IMR-90 (cell line): ENCODE data around the gene ALKBH5. TPM values are rescaled to one million over a fixed set of nuclear protein-coding genes. Genes with fewer than 3 reads are reported as not detected.

Experiments used
- ATAC-seq: fragments of 200-7000 bp; cut with Tn5 transposase; 2 replicates; pipeline ENCODE4 v1.9.1; 2020; ENCODE audit warnings: low read depth, mild to moderate bottlenecking, moderate library complexity
- BruUV-seq: library from RNA; stranded (reverse); fragments of 400-500 nt; replicated peaks from 2 replicates; lab custom pipeline; 2021; lab: Mats Ljungman, UMichigan
- CTCF ChIA-PET: fragments of 300-600 bp; formaldehyde crosslinking; extraction: SDS; loops from one replicate; lab custom pipeline; 2021; ENCODE audit warnings: antibody characterized with exemption; lab: Yijun Ruan, JAX
- POLR2A ChIA-PET: fragments of 300-600 bp; sonication (Branson Sonifier 250); formaldehyde crosslinking; loops from one replicate; lab custom pipeline; 2022; ENCODE audit warnings: antibody characterized with exemption; ENCODE audit not compliant: unreplicated experiment; lab: Charles Lee
- DNase-seq: peaks from one replicate; pipeline ENCODE4 v3.0.0; 2013
- H2AFZ ChIP-seq: replicated peaks from 2 replicates; pipeline ENCODE3; 2013; ENCODE audit warnings: low read length, mild to moderate bottlenecking; ENCODE audit not compliant: poor library complexity
- H2AK5ac ChIP-seq: 2 replicates; pipeline ENCODE4 v1.6.1; 2013; ENCODE audit warnings: low read depth, low read length, inconsistent platforms
- H2AK9ac ChIP-seq: replicated peaks from 2 replicates; pipeline ENCODE3; 2013; ENCODE audit warnings: mild to moderate bottlenecking, low read depth, low read length, moderate library complexity; ENCODE audit not compliant: poor library complexity
- H2BK120ac ChIP-seq: 2 replicates; pipeline ENCODE4 v1.6.1; 2013; ENCODE audit warnings: low read depth, low read length, inconsistent platforms
- H2BK15ac ChIP-seq: 3 replicates; pipeline ENCODE4 v1.6.1; 2013; ENCODE audit warnings: low read depth, low read length, inconsistent platforms
- H2BK20ac ChIP-seq: 2 replicates; pipeline ENCODE4 v1.6.1; 2013; ENCODE audit warnings: low read depth, mild to moderate bottlenecking, inconsistent platforms, low read length, moderate library complexity
- H2BK5ac ChIP-seq: 2 replicates; pipeline ENCODE4 v1.6.1; 2013; ENCODE audit warnings: mild to moderate bottlenecking, low read depth, low read length, inconsistent platforms; ENCODE audit not compliant: poor library complexity, severe bottlenecking
- H3K14ac ChIP-seq: replicated peaks from 2 replicates; pipeline ENCODE4 v1.6.1; 2013; ENCODE audit warnings: low read depth, low read length, inconsistent platforms
- H3K18ac ChIP-seq: 2 replicates; pipeline ENCODE4 v1.6.1; 2013; ENCODE audit warnings: low read depth, low read length, control low read depth
- H3K23ac ChIP-seq: 2 replicates; pipeline ENCODE4 v1.6.1; 2013; ENCODE audit warnings: low read depth, low read length, inconsistent platforms
- H3K27ac ChIP-seq: 2 replicates; pipeline ENCODE4 v1.5.1; 2013; ENCODE audit warnings: mild to moderate bottlenecking, control low read depth, low read length; ENCODE audit not compliant: insufficient read depth
- H3K27me3 ChIP-seq: 2 replicates; pipeline ENCODE4 v1.6.1; 2013; ENCODE audit warnings: low read length; ENCODE audit not compliant: control insufficient read depth, insufficient read depth
- H3K36me3 ChIP-seq: 2 replicates; pipeline ENCODE4 v1.6.1; 2013; ENCODE audit warnings: low read length, mixed read lengths; ENCODE audit not compliant: control insufficient read depth, insufficient read depth
- H3K4ac ChIP-seq: 2 replicates; pipeline ENCODE4 v1.6.1; 2013; ENCODE audit warnings: low read depth, low read length, inconsistent platforms
- H3K4me1 ChIP-seq: 2 replicates; pipeline ENCODE4 v1.6.1; 2013; ENCODE audit warnings: low read length, mixed read lengths; ENCODE audit not compliant: control insufficient read depth, insufficient read depth
- H3K4me2 ChIP-seq: 2 replicates; pipeline ENCODE4 v1.6.1; 2013; ENCODE audit warnings: low read depth, mild to moderate bottlenecking, control low read depth, low read length, moderate library complexity
- H3K4me3 ChIP-seq: 2 replicates; pipeline ENCODE4 v1.5.1; 2013; ENCODE audit warnings: low read depth, mild to moderate bottlenecking, control low read depth, low read length, moderate library complexity; ENCODE audit not compliant: insufficient read depth
- H3K56ac ChIP-seq: 2 replicates; pipeline ENCODE4 v1.6.1; 2013; ENCODE audit warnings: low read length, inconsistent platforms; ENCODE audit not compliant: insufficient read depth; ENCODE audit errors: extremely low read depth
- H3K79me1 ChIP-seq, 2 experiments: 2 replicates each; pipeline ENCODE4 v1.6.1; 2013; ENCODE audit warnings: low read length in 2 of 2, inconsistent platforms in 1 of 2, low read depth in 1 of 2
- H3K9ac ChIP-seq: 2 replicates; pipeline ENCODE4 v1.6.1; 2013; ENCODE audit warnings: low read depth, low read length, control low read depth
- H3K9me1 ChIP-seq: 2 replicates; pipeline ENCODE4 v1.6.1; 2013; ENCODE audit warnings: low read length, inconsistent platforms; ENCODE audit not compliant: insufficient read depth
- H3K9me3 ChIP-seq: 2 replicates; pipeline ENCODE4 v1.6.1; 2013; ENCODE audit warnings: low read length; ENCODE audit not compliant: control insufficient read depth, insufficient read depth
- H4K20me1 ChIP-seq: 2 replicates; pipeline ENCODE4 v1.6.1; 2013; ENCODE audit warnings: low read length, inconsistent platforms; ENCODE audit not compliant: insufficient read depth
- H4K5ac ChIP-seq: 2 replicates; pipeline ENCODE4 v1.6.1; 2013; ENCODE audit warnings: mild to moderate bottlenecking, low read depth, low read length, control low read depth
- H4K8ac ChIP-seq, 2 experiments: 2 replicates each; pipeline ENCODE4 v1.6.1; 2013; ENCODE audit warnings: low read depth in 2 of 2, low read length in 2 of 2, control low read depth in 1 of 2, inconsistent platforms in 1 of 2
- H4K91ac ChIP-seq: 2 replicates; pipeline ENCODE4 v1.6.1; 2013; ENCODE audit warnings: low read depth, low read length, inconsistent platforms; ENCODE audit not compliant: insufficient read depth
- CHD1 ChIP-seq: IDR thresholded peaks from 2 replicates; pipeline ENCODE4 v1.6.1; 2012; ENCODE audit warnings: low read depth, low read length, improper control_type of control experiment
- CTCF ChIP-seq: conservative IDR thresholded peaks from 2 replicates; pipeline ENCODE4 v1.5.1; 2012; ENCODE audit warnings: mild to moderate bottlenecking, low read depth, low read length, improper control_type of control experiment
- ELK1 ChIP-seq: fragments of 150-350 bp; IDR thresholded peaks from 2 replicates; pipeline ENCODE4 v1.6.1; 2016; ENCODE audit warnings: low read depth, mild to moderate bottlenecking, low read length, moderate library complexity, borderline replicate concordance
- FOS ChIP-seq: fragments of 150-350 bp; IDR thresholded peaks from 2 replicates; pipeline ENCODE4 v1.6.1; 2016; ENCODE audit warnings: low read depth, low read length
- MAZ ChIP-seq: IDR thresholded peaks from 2 replicates; pipeline ENCODE4 v1.6.1; 2012; ENCODE audit warnings: low read depth, mild to moderate bottlenecking, low read length, improper control_type of control experiment, moderate library complexity, borderline replicate concordance
- MXI1 ChIP-seq: IDR thresholded peaks from 2 replicates; pipeline ENCODE4 v1.6.1; 2012; ENCODE audit warnings: low read depth, mild to moderate bottlenecking, low read length, moderate library complexity, borderline replicate concordance
- SMC3 ChIP-seq: fragments of 150-350 bp; IDR thresholded peaks from 2 replicates; pipeline ENCODE4 v1.6.1; 2016; ENCODE audit warnings: low read depth, mild to moderate bottlenecking, antibody characterized with exemption, low read length, moderate library complexity
- USF2 ChIP-seq: fragments of 150-350 bp; IDR thresholded peaks from 2 replicates; pipeline ENCODE4 v1.6.1; 2017; ENCODE audit warnings: mild to moderate bottlenecking, antibody characterized with exemption, low read length, low read depth
- WGBS, 2 experiments: methylation state at CpG; one replicate each; pipeline versions ENCODE4 v1.1.5 to v1.1.7; 2013; ENCODE audit warnings: missing lambda C conversion rate in 2 of 2; ENCODE audit not compliant: insufficient read length in 1 of 2; ENCODE audit errors: extremely low coverage in 2 of 2; 5-methylcytosine and 5-hydroxymethylcytosine counted together
- dilution Hi-C: fragments of 300-500 bp; cut with HindIII; formaldehyde crosslinking; loops from one replicate; pipeline ENCODE4 v1.14.3; 2018; ENCODE audit warnings: low sequenced_read_pairs; ENCODE audit not compliant: unreplicated experiment
- in situ Hi-C: fragments of 300-500 bp; cut with MboI; formaldehyde crosslinking; loops from 3 replicates; pipeline ENCODE4 v1.14.3; 2019; ENCODE audit warnings: low sequenced_read_pairs, inconsistent platforms, mixed read lengths
- intact Hi-C: fragments of 100-400 bp; cut with micrococcal nuclease; formaldehyde crosslinking; loops from 2 replicates; pipeline ENCODE4 v1.10.0; 2022
- polyA plus RNA-seq, 3 experiments: library from polyadenylated mRNA; depleted of rRNA; stranded (reverse); fragments of >200 nt; gene quantifications; 2 replicates each; pipeline ENCODE4 v1.2.3, GENCODE V29; 2012; ENCODE audit warnings: low replicate concordance in 1 of 3
- total RNA-seq: library from RNA; depleted of rRNA; stranded (reverse); fragments of >200 nt; gene quantifications from 2 replicates; pipeline ENCODE4 v1.2.3, GENCODE V29; 2012

ALKBH5 gene
- total and polyA plus RNA-seq, 2 of the 4 experiments (the other 2 are of a cell fraction) = 57.6 to 79.6 TPM

- Histone ChIP-seq H3K4me1 (peaks cover 3% of the 10 kb centered on the region), H4K5ac (no peak overlapping the region), H4K8ac (no peak overlapping the region), H3K56ac (no peak overlapping the region), H2AK5ac (no peak overlapping the region), H3K4me2 (no peak overlapping the region), H3K9me1 (peaks cover 3% of the 10 kb centered on the region; the same call in 1 of the 2 replicates), H2BK5ac (no peak overlapping the region), H3K36me3 (peaks cover 70% of the 10 kb centered on the region), H3K9ac (no peak overlapping the region), H3K18ac (no peak overlapping the region), H3K14ac (no peak overlapping the region), H3K4me3 (no peak overlapping the region), H2BK20ac (no peak overlapping the region), H3K4ac (no peak overlapping the region), H3K27me3 (no peaks in the 10 kb centered on the region), H3K23ac (no peak overlapping the region), H4K20me1 (peaks cover 7% of the 10 kb centered on the region), H4K91ac (no peak overlapping the region), H2BK120ac (no peak overlapping the region), H2AK9ac (no peak overlapping the region), H3K9me3 (no peaks in the 10 kb centered on the region), H2BK15ac (no peak overlapping the region), H3K79me1 (peaks cover 3 to 8% of the 10 kb centered on the region in 2 experiments; a peak in 2 of 4 replicates), H3K27ac (no peak overlapping the region), H2AFZ (no peak overlapping the region)
- BruUV-seq = no TSS peak
- dilution Hi-C loops (no loop called here), in situ Hi-C loops (no loop called here), intact Hi-C loops (no loop called here)
- WGBS, 2 experiments = 97% methylated on average over 13 of the region's 19 CpGs; no CpG with 5 or more reads in 1 of the 2 experiments
- ATAC-seq (no peak), DNase-seq (no peak)
- no peak for TF ChIP-seq MXI1
- TF ChIP-seq USF2 = no peak
- no peak for TF ChIP-seq SMC3
- TF ChIP-seq CHD1 = no peak
- TF ChIP-seq CTCF = no peak
- TF ChIP-seq ELK1 = no peak
- TF ChIP-seq FOS = no peak
- no peak for TF ChIP-seq MAZ
- ChIA-PET POLR2A (no interaction called here), CTCF (no interaction called here)
Measured at GRCh38 chr17:18240449-18240848, 56.8 kb downstream of the ALKBH5 start.
